ENCODE results near the gene TSPAN1.

Gene TSPAN1

DNA sequence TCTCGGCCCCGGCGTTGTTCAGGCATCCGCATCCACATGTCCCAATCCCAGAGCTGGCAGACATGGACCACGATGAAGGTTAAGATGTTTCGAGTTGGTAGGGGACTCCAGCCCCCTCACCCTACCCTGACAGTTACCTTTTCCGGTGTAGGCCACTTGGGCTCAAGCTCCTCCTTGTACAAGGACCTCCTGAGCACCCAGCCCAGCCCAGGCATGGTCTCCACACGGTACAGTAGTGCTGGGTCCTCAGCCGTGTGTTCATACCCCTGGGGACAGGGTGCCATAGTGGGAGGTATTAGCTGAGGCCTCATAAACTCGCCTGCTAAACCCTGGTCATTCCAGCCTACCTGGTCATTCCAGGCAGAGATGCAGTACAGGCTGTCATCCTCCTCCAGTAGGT, 17.3 kb downstream of the TSPAN1 start:
- no peaks in the 10 kb centered on the region for H3K9me3 ChIP-seq (ENCODE audit: severe bottlenecking)
- peaks cover 28% of the 10 kb centered on the region for H3K36me3 ChIP-seq
- TF ChIP-seq, protein P1, sequence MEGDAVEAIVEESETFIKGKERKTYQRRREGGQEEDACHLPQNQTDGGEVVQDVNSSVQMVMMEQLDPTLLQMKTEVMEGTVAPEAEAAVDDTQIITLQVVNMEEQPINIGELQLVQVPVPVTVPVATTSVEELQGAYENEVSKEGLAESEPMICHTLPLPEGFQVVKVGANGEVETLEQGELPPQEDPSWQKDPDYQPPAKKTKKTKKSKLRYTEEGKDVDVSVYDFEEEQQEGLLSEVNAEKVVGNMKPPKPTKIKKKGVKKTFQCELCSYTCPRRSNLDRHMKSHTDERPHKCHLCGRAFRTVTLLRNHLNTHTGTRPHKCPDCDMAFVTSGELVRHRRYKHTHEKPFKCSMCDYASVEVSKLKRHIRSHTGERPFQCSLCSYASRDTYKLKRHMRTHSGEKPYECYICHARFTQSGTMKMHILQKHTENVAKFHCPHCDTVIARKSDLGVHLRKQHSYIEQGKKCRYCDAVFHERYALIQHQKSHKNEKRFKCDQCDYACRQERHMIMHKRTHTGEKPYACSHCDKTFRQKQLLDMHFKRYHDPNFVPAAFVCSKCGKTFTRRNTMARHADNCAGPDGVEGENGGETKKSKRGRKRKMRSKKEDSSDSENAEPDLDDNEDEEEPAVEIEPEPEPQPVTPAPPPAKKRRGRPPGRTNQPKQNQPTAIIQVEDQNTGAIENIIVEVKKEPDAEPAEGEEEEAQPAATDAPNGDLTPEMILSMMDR (IDR thresholded peaks at IDR 0.05; ENCODE audit: low read depth, low read length) = no peak
- DNase-seq = no peak
- no peak overlapping the region for H3K27ac ChIP-seq
- H3K27me3 ChIP-seq (ENCODE audit: insufficient read depth, low read depth, severe bottlenecking) = no peaks in the 10 kb centered on the region
- no peak overlapping the region for H3K4me3 ChIP-seq (ENCODE audit: low read depth, low read length)

DNA sequence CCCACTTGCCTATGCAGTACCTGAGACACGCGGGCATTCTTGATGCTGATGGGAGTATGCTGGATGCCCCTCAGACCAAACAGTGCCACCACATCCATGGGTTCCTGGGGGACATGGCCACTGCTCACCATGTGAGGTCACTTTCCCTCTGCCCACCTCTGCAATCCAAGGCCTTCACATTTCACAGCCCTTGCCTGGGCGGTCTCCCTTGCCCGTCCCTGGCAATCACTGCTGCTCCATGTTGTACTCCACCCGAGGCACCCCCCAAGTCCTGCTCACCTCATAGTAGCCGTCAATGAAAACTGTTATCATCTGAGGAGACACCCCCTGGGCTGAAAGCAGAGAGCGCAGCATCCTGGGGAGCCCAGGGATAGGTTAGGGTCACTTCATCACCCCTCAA, 18.4 kb downstream of the TSPAN1 start:
- no peak overlapping the region for H3K4me3 ChIP-seq (ENCODE audit: low read depth, low read length)
- no peaks in the 10 kb centered on the region for H3K9me3 ChIP-seq (ENCODE audit: severe bottlenecking)
- no peak for DNase-seq
- H3K27ac ChIP-seq = no peak overlapping the region
- TF ChIP-seq, protein P1 (IDR thresholded peaks at IDR 0.05; ENCODE audit: low read depth, low read length) = no peak
- peaks cover 28% of the 10 kb centered on the region for H3K36me3 ChIP-seq
- H3K27me3 ChIP-seq (ENCODE audit: insufficient read depth, low read depth, severe bottlenecking) = no peaks in the 10 kb centered on the region

DNA sequence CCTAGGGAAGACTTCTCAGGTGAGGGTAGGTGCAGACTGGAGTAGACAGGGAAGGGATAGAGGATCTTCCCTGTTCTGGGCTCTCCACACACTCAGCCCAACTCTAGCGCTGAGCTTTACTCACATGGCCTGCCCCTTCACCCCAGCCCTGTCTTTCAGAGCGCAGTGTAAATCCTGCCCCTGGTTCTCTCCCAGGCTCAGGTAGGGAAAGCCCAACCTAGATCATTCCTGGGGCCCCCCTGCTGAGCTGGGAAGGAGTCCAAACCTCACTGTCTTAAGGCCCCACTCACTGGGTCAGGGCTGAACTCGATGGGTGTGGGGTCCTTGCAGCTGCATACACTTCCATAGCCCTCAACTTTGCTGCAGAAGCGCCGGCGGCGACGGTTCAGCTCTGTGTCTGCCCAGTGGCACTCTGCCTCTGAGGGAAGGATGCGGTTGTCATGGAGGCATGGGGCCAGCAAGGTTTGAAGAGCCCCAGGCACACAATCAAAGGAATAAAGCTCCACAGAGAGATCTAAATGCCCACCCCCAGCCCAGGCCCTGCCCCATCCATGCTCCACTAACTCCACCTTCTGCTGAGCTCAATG, 19.2 kb downstream of the TSPAN1 start:
- TF ChIP-seq, protein P1 (IDR thresholded peaks at IDR 0.05; ENCODE audit: low read depth, low read length) = no peak
- Histone ChIP-seq H3K27me3 (ENCODE audit: insufficient read depth, low read depth, severe bottlenecking) (no peaks in the 10 kb centered on the region), H3K9me3 (ENCODE audit: severe bottlenecking) (no peaks in the 10 kb centered on the region), H3K36me3 (peaks cover 28% of the 10 kb centered on the region), H3K4me3 (ENCODE audit: low read depth, low read length) (no peak overlapping the region), H3K27ac (no peak overlapping the region)
- no peak for DNase-seq

DNA sequence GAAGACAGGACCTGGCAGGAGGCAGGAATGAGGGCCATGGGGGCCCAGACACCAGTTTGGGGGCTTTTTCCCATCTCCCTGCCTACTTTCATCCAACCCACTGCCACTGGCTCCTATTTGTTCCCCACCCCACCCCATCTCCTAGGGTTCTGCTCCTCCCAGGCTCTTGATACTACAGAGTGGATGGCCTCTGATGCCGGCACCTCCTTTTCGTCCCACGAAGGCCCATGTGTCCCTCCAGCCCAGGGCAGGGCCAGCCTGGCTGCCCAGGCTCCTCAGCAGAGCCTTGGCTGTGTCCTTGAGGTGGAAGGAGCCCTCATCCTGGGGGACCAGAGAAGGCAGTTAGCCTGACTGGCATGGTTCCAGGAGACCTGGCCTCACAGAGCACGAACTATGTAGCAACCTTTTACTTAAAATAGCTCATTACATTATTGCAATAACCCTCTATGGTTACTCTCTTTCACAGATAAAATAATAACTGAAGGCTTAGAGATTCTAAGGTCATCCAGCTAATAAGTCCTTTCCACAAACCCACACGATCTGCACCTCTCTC, 19.8 kb downstream of the TSPAN1 start:
- Histone ChIP-seq H3K36me3 (peaks cover 23% of the 10 kb centered on the region), H3K27me3 (ENCODE audit: insufficient read depth, low read depth, severe bottlenecking) (no peaks in the 10 kb centered on the region), H3K9me3 (ENCODE audit: severe bottlenecking) (no peaks in the 10 kb centered on the region), H3K4me3 (ENCODE audit: low read depth, low read length) (no peak overlapping the region), H3K27ac (no peak overlapping the region)
- TF ChIP-seq, protein P1 (IDR thresholded peaks at IDR 0.05; ENCODE audit: low read depth, low read length) = no peak
- no peak for DNase-seq

DNA sequence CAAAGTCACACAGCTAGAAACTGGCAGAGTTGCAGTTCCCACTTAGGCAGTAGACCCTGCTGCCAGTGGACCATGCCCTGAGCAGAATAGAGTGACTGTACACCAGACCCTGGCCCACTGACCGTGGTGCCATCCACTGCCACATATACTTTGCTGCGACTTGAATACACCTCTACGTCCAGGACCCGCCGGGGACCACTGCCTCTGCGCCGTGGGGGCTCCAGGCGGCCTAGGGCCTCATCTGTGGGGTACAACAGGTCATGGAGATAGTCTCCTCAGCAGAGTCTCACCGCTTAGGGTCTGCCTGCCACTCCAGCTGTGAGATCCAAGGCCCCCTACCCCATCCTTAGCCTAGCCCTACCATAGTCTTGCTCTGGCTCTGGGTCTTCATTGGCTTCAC, 21.7 kb downstream of the TSPAN1 start:
- no peak overlapping the region for H3K27ac ChIP-seq
- H3K9me3 ChIP-seq (ENCODE audit: severe bottlenecking) = no peaks in the 10 kb centered on the region
- H3K4me3 ChIP-seq (ENCODE audit: low read depth, low read length) = no peak overlapping the region
- TF ChIP-seq, protein P1 (IDR thresholded peaks at IDR 0.05; ENCODE audit: low read depth, low read length) = no peak
- DNase-seq = no peak
- no peaks in the 10 kb centered on the region for H3K27me3 ChIP-seq (ENCODE audit: insufficient read depth, low read depth, severe bottlenecking)
- H3K36me3 ChIP-seq = peaks cover 12% of the 10 kb centered on the region

DNA sequence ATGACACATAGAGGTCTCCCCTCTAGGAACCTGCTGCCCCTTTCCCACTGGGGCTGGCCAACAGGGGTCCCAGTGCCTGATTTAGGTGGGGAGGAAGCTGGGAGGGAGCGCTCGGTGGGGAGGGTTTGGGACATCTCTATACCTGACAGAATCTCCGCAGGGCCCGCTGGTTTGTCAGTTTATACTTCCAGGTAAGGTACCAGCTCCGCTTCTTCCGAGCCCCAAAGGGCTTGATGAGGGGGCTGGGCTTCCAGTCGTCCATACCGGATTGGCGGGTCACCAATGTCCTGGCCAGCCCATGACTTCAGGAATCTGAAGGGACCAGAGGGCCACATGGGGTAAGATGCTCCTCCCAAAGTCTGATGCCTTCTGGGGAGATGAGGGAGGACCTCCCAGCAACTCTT, 22.7 kb downstream of the TSPAN1 start:
- H3K36me3 ChIP-seq = peaks cover 6% of the 10 kb centered on the region
- H3K27me3 ChIP-seq (ENCODE audit: insufficient read depth, low read depth, severe bottlenecking) = no peaks in the 10 kb centered on the region
- no peaks in the 10 kb centered on the region for H3K9me3 ChIP-seq (ENCODE audit: severe bottlenecking)
- DNase-seq = no peak
- TF ChIP-seq, protein P1 (IDR thresholded peaks at IDR 0.05; ENCODE audit: low read depth, low read length) = no peak
- H3K27ac ChIP-seq = no peak overlapping the region; the same call in 1 of the 2 replicates
- peak overlapping the region; percentile 73 for H3K4me3 ChIP-seq (ENCODE audit: low read depth, low read length)
